PC-3 (cell line): ENCODE data around the gene COL6A1.

Experiments
- EZH2 ChIP-seq: fragments of 300-600 bp; sonication (generic); IDR thresholded peaks from one replicate; pipeline ENCODE4 v1.6.1; 2017; ENCODE audit warnings: antibody characterized with exemption, mild to moderate bottlenecking, low read length; ENCODE audit not compliant: unreplicated experiment
- EZH2phosphoT487 ChIP-seq: fragments of 300-600 bp; sonication (generic); IDR thresholded peaks from 2 replicates; pipeline ENCODE4 v1.6.1; 2018; ENCODE audit warnings: mild to moderate bottlenecking, antibody characterized with exemption, low read length, borderline replicate concordance
- TF ChIP-seq, protein P1 (sequence below): fragments of 300-600 bp; sonication (generic); conservative IDR thresholded peaks from 2 replicates; pipeline ENCODE4 v1.5.1; 2017; ENCODE audit warnings: antibody characterized with exemption, low read depth, mild to moderate bottlenecking, low read length

DNA sequence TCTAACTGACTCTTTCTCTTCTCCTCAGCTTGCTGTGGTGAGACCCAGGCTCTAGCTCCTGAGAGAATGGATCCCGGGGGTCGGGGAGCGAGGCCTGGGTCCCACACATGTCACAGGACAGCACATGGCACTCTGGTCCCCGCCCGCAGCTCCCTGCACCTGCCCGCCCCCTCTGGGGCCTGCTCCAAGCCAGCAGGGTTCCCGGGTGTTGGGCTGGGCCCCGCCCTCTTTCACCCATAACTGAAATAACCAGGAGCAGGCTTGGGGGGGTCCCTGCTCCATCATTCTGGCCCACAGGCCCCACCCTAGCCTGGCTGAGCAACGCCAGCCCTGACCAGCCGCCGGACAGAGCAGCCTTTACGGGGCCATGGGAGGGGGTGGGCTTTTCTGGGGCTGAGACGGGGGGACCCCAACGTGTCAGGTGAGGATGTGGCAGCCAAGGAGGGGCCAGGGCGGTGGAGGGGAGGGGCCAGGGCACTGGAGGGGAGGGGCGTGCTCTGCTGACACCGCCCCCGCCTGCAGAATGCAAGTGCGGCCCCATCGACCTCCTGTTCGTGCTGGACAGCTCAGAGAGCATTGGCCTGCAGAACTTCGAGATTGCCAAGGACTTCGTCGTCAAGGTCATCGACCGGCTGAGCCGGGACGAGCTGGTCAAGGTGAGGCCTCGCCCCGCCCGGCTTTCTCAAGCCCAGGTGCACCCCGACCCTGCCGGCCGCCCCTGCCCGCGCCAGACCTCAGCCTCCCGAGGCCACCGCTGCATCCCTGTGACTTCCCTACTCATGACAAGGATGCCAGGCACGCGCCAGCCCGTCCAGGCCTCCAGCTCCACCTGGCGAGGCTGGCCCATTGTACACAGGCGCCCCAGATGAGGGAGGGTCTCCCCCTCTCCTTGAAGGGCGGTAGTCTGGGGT, 19.4 kb downstream of the COL6A1 start:
- TF ChIP-seq, protein P1, sequence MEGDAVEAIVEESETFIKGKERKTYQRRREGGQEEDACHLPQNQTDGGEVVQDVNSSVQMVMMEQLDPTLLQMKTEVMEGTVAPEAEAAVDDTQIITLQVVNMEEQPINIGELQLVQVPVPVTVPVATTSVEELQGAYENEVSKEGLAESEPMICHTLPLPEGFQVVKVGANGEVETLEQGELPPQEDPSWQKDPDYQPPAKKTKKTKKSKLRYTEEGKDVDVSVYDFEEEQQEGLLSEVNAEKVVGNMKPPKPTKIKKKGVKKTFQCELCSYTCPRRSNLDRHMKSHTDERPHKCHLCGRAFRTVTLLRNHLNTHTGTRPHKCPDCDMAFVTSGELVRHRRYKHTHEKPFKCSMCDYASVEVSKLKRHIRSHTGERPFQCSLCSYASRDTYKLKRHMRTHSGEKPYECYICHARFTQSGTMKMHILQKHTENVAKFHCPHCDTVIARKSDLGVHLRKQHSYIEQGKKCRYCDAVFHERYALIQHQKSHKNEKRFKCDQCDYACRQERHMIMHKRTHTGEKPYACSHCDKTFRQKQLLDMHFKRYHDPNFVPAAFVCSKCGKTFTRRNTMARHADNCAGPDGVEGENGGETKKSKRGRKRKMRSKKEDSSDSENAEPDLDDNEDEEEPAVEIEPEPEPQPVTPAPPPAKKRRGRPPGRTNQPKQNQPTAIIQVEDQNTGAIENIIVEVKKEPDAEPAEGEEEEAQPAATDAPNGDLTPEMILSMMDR: no peak
- TF ChIP-seq EZH2 (no peak), EZH2phosphoT487 (no peak)
